PC-3 (cell line): ENCODE results near the gene UBE2R2. TPM values are rescaled to one million over a fixed set of nuclear protein-coding genes. Genes with fewer than 3 reads are reported as not detected.

ENCODE experiments used
- ATAC-seq: fragments of 200-7000 bp; cut with Tn5 transposase; 2 replicates; pipeline ENCODE4 v1.9.1; 2020; ENCODE audit warnings: mild to moderate bottlenecking, moderate library complexity
- BruUV-seq: library from RNA; stranded (reverse); fragments of 400-500 nt; replicated peaks from 2 replicates; lab custom pipeline; 2021; lab: Mats Ljungman, UMichigan
- CTCF ChIA-PET: fragments of 300-600 bp; sonication (Branson Sonifier 250); formaldehyde crosslinking; loops from one replicate; lab custom pipeline; 2022; ENCODE audit warnings: antibody characterized with exemption; lab: Charles Lee
- POLR2A ChIA-PET: fragments of 300-600 bp; sonication (Branson Sonifier 250); formaldehyde crosslinking; loops from one replicate; lab custom pipeline; 2022; ENCODE audit warnings: antibody characterized with exemption; ENCODE audit not compliant: unreplicated experiment; lab: Charles Lee
- DNase-seq: peaks from one replicate; pipeline ENCODE4 v3.0.0-alpha.2; 2015
- H2AFZ ChIP-seq: fragments of 300-600 bp; sonication (generic); 2 replicates; pipeline ENCODE4 v1.6.0; 2016; ENCODE audit warnings: antibody characterized with exemption, low read length
- H3F3A ChIP-seq: fragments of 300-600 bp; sonication (generic); one replicate; pipeline ENCODE4 v1.6.0; 2017; ENCODE audit warnings: antibody characterized with exemption, low read length, control low read depth, mild to moderate bottlenecking; ENCODE audit not compliant: unreplicated experiment
- H3K27ac ChIP-seq: fragments of 300-600 bp; sonication (generic); 2 replicates; pipeline ENCODE4 v1.5.1; 2016; ENCODE audit warnings: mild to moderate bottlenecking, low read length
- H3K27me3 ChIP-seq: fragments of 300-600 bp; sonication (generic); 2 replicates; pipeline ENCODE4 v1.6.1; 2016; ENCODE audit warnings: low read length, mixed read lengths
- H3K36me3 ChIP-seq: fragments of 300-600 bp; sonication (generic); 2 replicates; pipeline ENCODE4 v1.6.1; 2016; ENCODE audit warnings: low read depth, mixed run types, low read length, mixed read lengths
- H3K4me1 ChIP-seq: fragments of 300-600 bp; sonication (generic); 2 replicates; pipeline ENCODE4 v1.5.1; 2016; ENCODE audit warnings: low read length; ENCODE audit not compliant: insufficient read depth
- H3K4me2 ChIP-seq: fragments of 300-600 bp; sonication (generic); 2 replicates; pipeline ENCODE4 v1.6.0; 2016; ENCODE audit warnings: low read length
- H3K4me3 ChIP-seq: fragments of 300-600 bp; sonication (generic); 2 replicates; pipeline ENCODE4 v1.5.1; 2016; ENCODE audit warnings: mild to moderate bottlenecking, low read length, mixed read lengths
- H3K79me2 ChIP-seq: fragments of 300-600 bp; sonication (generic); 2 replicates; pipeline ENCODE4 v1.6.1; 2017; ENCODE audit warnings: low read length, mixed read lengths
- H3K9ac ChIP-seq: fragments of 300-600 bp; sonication (generic); 2 replicates; pipeline ENCODE4 v1.6.0; 2016; ENCODE audit warnings: mild to moderate bottlenecking, low read length
- H3K9me2 ChIP-seq: fragments of 300-600 bp; sonication (generic); replicated peaks from 2 replicates; pipeline ENCODE4 v1.6.1; 2016; ENCODE audit warnings: mixed run types, low read length, mixed read lengths
- H3K9me3 ChIP-seq: fragments of 300-600 bp; sonication (generic); 2 replicates; pipeline ENCODE4 v1.6.1; 2016; ENCODE audit warnings: low read length, mixed read lengths
- H4K20me1 ChIP-seq: fragments of 300-600 bp; sonication (generic); 2 replicates; pipeline ENCODE4 v1.6.1; 2016; ENCODE audit warnings: low read length, mixed read lengths
- CTCF ChIP-seq: fragments of 300-600 bp; sonication (generic); conservative IDR thresholded peaks from 2 replicates; pipeline ENCODE4 v1.5.1; 2017; ENCODE audit warnings: antibody characterized with exemption, low read depth, mild to moderate bottlenecking, low read length
- EZH2 ChIP-seq: fragments of 300-600 bp; sonication (generic); IDR thresholded peaks from one replicate; pipeline ENCODE4 v1.6.1; 2017; ENCODE audit warnings: antibody characterized with exemption, mild to moderate bottlenecking, low read length; ENCODE audit not compliant: unreplicated experiment
- EZH2phosphoT487 ChIP-seq: fragments of 300-600 bp; sonication (generic); IDR thresholded peaks from 2 replicates; pipeline ENCODE4 v1.6.1; 2018; ENCODE audit warnings: mild to moderate bottlenecking, antibody characterized with exemption, low read length, borderline replicate concordance
- intact Hi-C: fragments of 100-400 bp; cut with micrococcal nuclease; formaldehyde crosslinking; loops from 2 replicates; pipeline ENCODE4 v1.9.0; 2023
- total RNA-seq: library from RNA; depleted of rRNA; stranded (reverse); fragments of >200 nt; gene quantifications from 2 replicates; pipeline ENCODE4 v1.2.3, GENCODE V29; 2014

The UBE2R2 gene
- total RNA-seq, 1 experiment from 2014 or later: 18.4 TPM

- ChIA-PET CTCF (no interaction called here), POLR2A (interaction anchor here (0.6 kb wide), 1 partner anchor 62 kb away, joined by 5 read pairs; no protein-coding TSS in a partner anchor)
- H3K79me2 ChIP-seq: peaks cover 98% of the 10 kb centered on the region
- H3K36me3 ChIP-seq: no peaks in the 10 kb centered on the region
- H3K27me3 ChIP-seq: no peaks in the 10 kb centered on the region
- peaks cover 22% of the 10 kb centered on the region for H4K20me1 ChIP-seq
- no peak overlapping the region for H3K9ac ChIP-seq
- intact Hi-C loops: loop anchor here (1.0 kb wide), 1 partner anchor 14 kb away; no protein-coding TSS in a partner anchor
- H3K9me2 ChIP-seq: no peaks in the 10 kb centered on the region
- DNase-seq (no peak), ATAC-seq (no peak)
- H3K4me3 ChIP-seq: no peak overlapping the region
- H3K4me2 ChIP-seq: no peak overlapping the region
- H3K27ac ChIP-seq: no peak overlapping the region
- no peaks in the 10 kb centered on the region for H3F3A ChIP-seq
- H3K4me1 ChIP-seq: no peaks in the 10 kb centered on the region; the same call in 1 of the 2 replicates
- TF ChIP-seq EZH2 (no peak), CTCF (no peak), EZH2phosphoT487 (no peak)
- BruUV-seq: no TSS peak
- H2AFZ ChIP-seq: no peak overlapping the region
- H3K9me3 ChIP-seq: no peaks in the 10 kb centered on the region
Observed at GRCh38 chr9:33877727-33878489, 60.9 kb downstream of the UBE2R2 start.

DNA sequence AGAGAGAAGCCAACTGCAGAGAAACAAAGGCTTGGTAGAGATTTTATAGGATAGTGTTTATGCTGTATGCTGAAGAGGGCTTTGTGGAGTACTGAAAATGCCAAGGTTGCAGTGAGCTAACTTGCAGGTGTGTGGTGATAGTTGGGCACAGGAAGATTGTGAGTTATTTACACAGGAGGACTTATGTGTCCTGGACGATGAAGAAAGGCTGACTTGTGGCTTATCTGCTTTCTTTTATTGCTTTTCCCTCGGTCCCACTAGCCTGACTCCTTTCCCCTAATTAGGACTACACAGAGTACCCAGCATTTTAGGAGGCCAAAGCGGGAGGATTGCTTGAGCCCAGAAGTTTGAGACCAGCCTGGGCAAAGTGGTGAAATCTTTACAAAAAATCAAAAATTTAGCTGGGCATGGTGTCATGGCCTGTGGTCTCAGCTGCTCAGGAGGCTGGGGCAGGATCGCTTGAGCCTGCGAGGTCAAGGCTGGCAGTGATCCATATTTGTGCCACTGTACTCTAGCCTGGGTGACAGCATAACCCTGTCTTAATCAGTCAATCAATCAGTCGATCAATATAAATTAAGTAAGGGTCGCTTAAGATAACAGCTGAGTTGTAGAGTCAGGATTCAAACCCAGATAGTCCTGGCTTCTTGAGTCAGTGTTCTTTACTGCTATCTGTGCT lies 61.9 kb downstream of the UBE2R2 start:
- Histone ChIP-seq H3F3A (no peaks in the 10 kb centered on the region), H3K36me3 (no peaks in the 10 kb centered on the region), H3K4me1 (no peaks in the 10 kb centered on the region; the same call in 1 of the 2 replicates), H3K27ac (no peak overlapping the region), H3K4me3 (no peak overlapping the region), H3K4me2 (no peak overlapping the region), H3K27me3 (no peaks in the 10 kb centered on the region), H3K79me2 (peaks cover 98% of the 10 kb centered on the region), H3K9ac (no peak overlapping the region), H3K9me3 (no peaks in the 10 kb centered on the region), H2AFZ (no peak overlapping the region), H4K20me1 (peaks cover 18% of the 10 kb centered on the region), H3K9me2 (no peaks in the 10 kb centered on the region)
- POLR2A ChIA-PET: no interaction called here
- BruUV-seq: no TSS peak
- intact Hi-C loops: loop anchor here (1.0 kb wide), 1 partner anchor 13 kb away; no protein-coding TSS in a partner anchor
- DNase-seq: no peak
- no peak for TF ChIP-seq CTCF
- TF ChIP-seq EZH2phosphoT487: no peak
- TF ChIP-seq EZH2: no peak
- no peak for ATAC-seq
- CTCF ChIA-PET: no interaction called here
